ENCODE results near the gene SRPK2.

Gene SRPK2

DNA sequence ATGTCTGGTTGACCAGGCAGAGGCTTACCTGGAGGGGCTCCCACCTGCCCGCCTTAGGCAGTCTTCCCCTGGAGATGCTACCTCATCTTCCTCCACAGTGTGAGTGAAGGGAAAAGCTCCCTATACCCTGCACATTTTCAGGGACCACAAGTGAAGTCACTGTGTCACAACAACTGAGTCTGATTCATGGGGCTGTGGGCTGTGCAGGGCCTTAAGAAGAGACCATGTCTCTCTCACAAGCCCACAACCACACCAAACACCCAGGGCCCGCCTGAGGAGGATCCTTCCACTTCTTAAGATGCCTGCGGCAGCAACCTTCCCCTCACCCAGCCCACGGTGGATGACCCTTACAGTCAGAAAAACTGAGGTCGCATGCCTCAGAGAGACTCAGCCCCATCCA is 256.4 kb downstream of the SRPK2 start:
- TF ChIP-seq CTCF (IDR thresholded peaks at IDR 0.05; ENCODE audit: low read depth, low read length), result no peak
- DNase-seq, result no peak
- H3K9me3 ChIP-seq, result no peaks in the 10 kb centered on the region
- no peaks in the 10 kb centered on the region for H3K27me3 ChIP-seq
- no peak overlapping the region for H3K4me3 ChIP-seq (ENCODE audit: low read depth, low read length)
- H3K36me3 ChIP-seq, result peaks cover 12% of the 10 kb centered on the region
- no peaks in the 10 kb centered on the region for H3K4me1 ChIP-seq

DNA sequence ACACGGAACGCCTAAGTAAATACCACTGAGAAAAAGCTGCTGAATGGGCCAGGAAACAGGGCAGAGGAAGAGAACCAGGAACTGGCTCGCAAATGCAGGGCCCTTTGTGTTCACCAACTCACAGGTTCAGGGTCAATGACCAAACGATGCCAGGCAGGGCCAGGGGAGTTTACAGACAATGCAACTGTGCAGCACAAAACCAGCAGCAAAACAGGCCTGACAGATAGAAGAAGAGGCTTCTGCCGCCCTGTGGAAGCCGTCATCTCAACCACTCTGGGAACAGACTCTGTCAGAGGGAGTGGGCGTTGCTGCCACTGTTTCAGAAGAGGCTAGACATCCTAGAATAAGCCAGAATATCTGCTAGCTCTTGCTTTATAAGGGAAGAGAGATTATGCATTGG is 256.8 kb downstream of the SRPK2 start:
- H3K4me1 ChIP-seq, result no peaks in the 10 kb centered on the region
- peaks cover 12% of the 10 kb centered on the region for H3K36me3 ChIP-seq
- no peaks in the 10 kb centered on the region for H3K27me3 ChIP-seq
- no peak for TF ChIP-seq CTCF (IDR thresholded peaks at IDR 0.05; ENCODE audit: low read depth, low read length)
- H3K4me3 ChIP-seq (ENCODE audit: low read depth, low read length), result no peak overlapping the region
- H3K9me3 ChIP-seq, result no peaks in the 10 kb centered on the region
- DNase-seq, result no peak

DNA sequence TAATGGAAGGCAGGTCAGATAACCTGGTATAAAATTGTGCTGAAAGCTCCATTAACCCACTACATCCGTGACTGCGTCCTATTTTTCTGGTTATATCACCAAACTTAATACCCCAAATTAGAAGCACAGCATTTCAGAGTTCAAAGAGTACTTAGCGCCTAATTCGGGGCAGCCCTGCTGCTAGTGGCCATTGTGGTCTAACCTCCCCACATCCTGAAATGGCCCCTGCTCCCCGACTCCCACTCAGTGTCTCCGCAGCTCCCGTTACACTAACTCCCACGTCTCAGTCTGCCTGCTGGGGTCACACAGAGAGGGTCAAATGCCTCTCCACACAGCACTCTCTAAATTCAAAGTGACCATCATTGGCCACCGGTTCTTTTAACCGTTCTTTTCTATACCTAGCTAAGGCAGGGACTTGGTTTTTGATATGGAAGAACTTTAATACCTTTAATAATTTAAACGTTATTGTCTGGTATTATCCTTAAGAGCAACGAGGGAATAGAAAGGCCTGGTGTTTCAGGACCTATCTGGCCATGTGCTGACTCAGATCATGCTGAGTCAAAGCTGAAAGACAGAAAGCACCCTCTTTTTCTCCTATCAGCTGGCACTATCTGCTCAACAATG is 257.6 kb downstream of the SRPK2 start:
- Histone ChIP-seq H3K36me3 (peaks cover 9% of the 10 kb centered on the region), H3K4me1 (no peaks in the 10 kb centered on the region), H3K27me3 (no peaks in the 10 kb centered on the region), H3K9me3 (no peaks in the 10 kb centered on the region), H3K4me3 (ENCODE audit: low read depth, low read length) (no peak overlapping the region)
- no peak for TF ChIP-seq CTCF (IDR thresholded peaks at IDR 0.05; ENCODE audit: low read depth, low read length)
- no peak for DNase-seq

DNA sequence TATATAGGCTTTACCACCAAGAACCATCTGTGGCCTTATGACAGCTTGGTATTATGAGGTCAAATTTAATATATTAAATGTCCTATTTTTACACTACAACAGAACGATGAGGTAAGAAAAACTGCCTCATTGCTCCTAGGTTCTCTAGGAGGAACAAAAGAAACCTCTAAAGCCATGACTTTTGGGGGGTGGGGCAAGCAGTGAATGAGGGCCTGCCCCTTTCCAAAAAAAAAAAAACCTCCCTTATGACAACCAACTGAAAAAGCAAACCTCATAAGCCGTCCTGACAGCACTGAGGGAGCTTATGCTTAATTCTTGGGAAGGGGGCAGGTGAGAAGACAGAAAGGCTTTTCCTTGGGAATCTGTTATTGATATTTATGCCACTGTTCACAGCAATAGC is 258.1 kb downstream of the SRPK2 start:
- Histone ChIP-seq H3K27me3 (no peaks in the 10 kb centered on the region), H3K4me1 (no peaks in the 10 kb centered on the region), H3K9me3 (no peaks in the 10 kb centered on the region), H3K36me3 (peaks cover 9% of the 10 kb centered on the region), H3K4me3 (ENCODE audit: low read depth, low read length) (no peak overlapping the region)
- no peak for DNase-seq
- TF ChIP-seq CTCF (IDR thresholded peaks at IDR 0.05; ENCODE audit: low read depth, low read length), result no peak

GRCh38 chr7:105130048-105130447 is 258.7 kb downstream of the SRPK2 start:
- Histone ChIP-seq H3K4me1 (no peaks in the 10 kb centered on the region), H3K36me3 (peaks cover 9% of the 10 kb centered on the region), H3K9me3 (no peaks in the 10 kb centered on the region), H3K4me3 (ENCODE audit: low read depth, low read length) (no peak overlapping the region), H3K27me3 (no peaks in the 10 kb centered on the region)
- TF ChIP-seq CTCF (IDR thresholded peaks at IDR 0.05; ENCODE audit: low read depth, low read length), result no peak
- DNase-seq, result no peak

- H3K4me3 ChIP-seq (ENCODE audit: low read depth, low read length), result no peak overlapping the region
- no peak for DNase-seq
- no peaks in the 10 kb centered on the region for H3K9me3 ChIP-seq
- H3K4me1 ChIP-seq, result no peaks in the 10 kb centered on the region
- no peaks in the 10 kb centered on the region; the same call in none of the 2 replicates for H3K36me3 ChIP-seq
- TF ChIP-seq CTCF (IDR thresholded peaks at IDR 0.05; ENCODE audit: low read depth, low read length), result no peak
- no peaks in the 10 kb centered on the region for H3K27me3 ChIP-seq
Observed at GRCh38 chr7:105127179-105127578, 261.5 kb downstream of the SRPK2 start.
